HCEC 1CT (cell line): Measurements from ENCODE around the gene IGFL4.

Experiments used
- DNase-seq: peaks from one replicate; pipeline ENCODE4 v3.0.0-alpha.2; 2017

IGFL4 gene

GRCh38 chr19:46040952-46041500, at the start of gene IGFL4:
TSS of gene IGFL4 (minus strand) at chr19:46041002. CDS start at chr19:46040962, 40 bp downstream.
- DNase-seq = no peak

- DNase-seq = no peak
Measured at GRCh38 chr19:46090444-46090843, 49.6 kb upstream of the IGFL4 start.

- DNase-seq = no peak
Measured at GRCh38 chr19:46089432-46089831, 48.6 kb upstream of the IGFL4 start.

GRCh38 chr19:46088101-46088500, 47.3 kb upstream of the IGFL4 start:
- DNase-seq = no peak

- DNase-seq = no peak
Measured at GRCh38 chr19:46085888-46086287, 45.1 kb upstream of the IGFL4 start.

- peak; percentile 32 for DNase-seq
Measured at GRCh38 chr19:46082728-46083050, 41.9 kb upstream of the IGFL4 start.

- peak; percentile 61 for DNase-seq
Measured at GRCh38 chr19:46081928-46082727, 41.3 kb upstream of the IGFL4 start.

- peak; percentile 63 for DNase-seq
Measured at GRCh38 chr19:46080561-46080960, 39.8 kb upstream of the IGFL4 start.

- no peak for DNase-seq
Measured at GRCh38 chr19:46079576-46079975, 38.8 kb upstream of the IGFL4 start.

- DNase-seq = peak; percentile 23
Measured at GRCh38 chr19:46078573-46079332, 38.0 kb upstream of the IGFL4 start.

- DNase-seq = no peak
Measured at GRCh38 chr19:46077815-46078167, 37.0 kb upstream of the IGFL4 start.

GRCh38 chr19:46076951-46077814, 36.4 kb upstream of the IGFL4 start:
- DNase-seq = peak; percentile 80

GRCh38 chr19:46076031-46076880, 35.5 kb upstream of the IGFL4 start:
- DNase-seq = no peak

GRCh38 chr19:46073268-46073922, 32.6 kb upstream of the IGFL4 start:
- DNase-seq = peak; percentile 32

- DNase-seq = peak; percentile 94
Measured at GRCh38 chr19:46069806-46070341, 29.1 kb upstream of the IGFL4 start.

- peak; percentile 93 for DNase-seq
Measured at GRCh38 chr19:46068345-46069258, 27.8 kb upstream of the IGFL4 start.

- DNase-seq = no peak
Measured at GRCh38 chr19:46067691-46068090, 26.9 kb upstream of the IGFL4 start.

GRCh38 chr19:46066471-46066870, 25.7 kb upstream of the IGFL4 start:
- DNase-seq = no peak

- DNase-seq = peak; percentile 19
Measured at GRCh38 chr19:46065486-46066071, 24.8 kb upstream of the IGFL4 start.

- no peak for DNase-seq
Measured at GRCh38 chr19:46063201-46063600, 22.4 kb upstream of the IGFL4 start.
